Chondrocyte (in vitro differentiated cells): Measurements from ENCODE around the gene PACSIN1. TPM values are rescaled to one million over a fixed set of nuclear protein-coding genes. Genes with fewer than 3 reads are reported as not detected.
A peak's percentile ranks its signal among the peaks of the same experiment; 100 is the strongest.
"Not testable (repeated sequence)": the region's sequence is repeated elsewhere in the genome, so short reads cannot be mapped to it uniquely, and the experiment has no call there.

Experiments used
- DNase-seq: peaks from one replicate; pipeline ENCODE4 v3.0.0; 2021; ENCODE audit warnings: mixed read lengths, low spot score
- H3K27ac Mint-ChIP-seq: one replicate; pipeline ENCODE4 v1.8.0; 2021; ENCODE audit warnings: mild to moderate bottlenecking, moderate library complexity, mixed read lengths; ENCODE audit not compliant: unreplicated experiment
- H3K27me3 Mint-ChIP-seq: 2 replicates; pipeline ENCODE4 v1.8.0; 2021; ENCODE audit warnings: low read depth, mixed read lengths
- H3K36me3 Mint-ChIP-seq: 2 replicates; pipeline ENCODE4 v1.8.0; 2021; ENCODE audit warnings: low read depth, mixed read lengths
- H3K4me1 Mint-ChIP-seq: 2 replicates; pipeline ENCODE4 v1.8.0; 2021; ENCODE audit warnings: low read depth, mild to moderate bottlenecking, mixed read lengths
- H3K4me3 Mint-ChIP-seq: one replicate; pipeline ENCODE4 v1.8.0; 2021; ENCODE audit warnings: mild to moderate bottlenecking, moderate library complexity, mixed read lengths; ENCODE audit not compliant: unreplicated experiment
- H3K9me3 Mint-ChIP-seq: 2 replicates; pipeline ENCODE4 v1.8.0; 2021; ENCODE audit warnings: low read depth, mixed read lengths
- CTCF ChIP-seq: fragments of 200-600 bp; sonication (generic); IDR thresholded peaks from 2 replicates; pipeline ENCODE4 v1.5.0; 2021; ENCODE audit warnings: antibody characterized with exemption, mild to moderate bottlenecking, moderate library complexity
- total RNA-seq: library from RNA; stranded (reverse); gene quantifications from 3 replicates; pipeline ENCODE4 v1.2.1, GENCODE V29; 2021

Gene PACSIN1
- total RNA-seq, 1 donor from 2014 or later = 0.15 TPM

- Mint-ChIP-seq H3K27me3 (peaks cover 3% of the 10 kb centered on the region), H3K36me3 (no peaks in the 10 kb centered on the region), H3K4me1 (peaks cover 4% of the 10 kb centered on the region), H3K4me3 (no peak overlapping the region), H3K27ac (no peak overlapping the region), H3K9me3 (no peaks in the 10 kb centered on the region)
- DNase-seq = peak; percentile 40
- no peak for TF ChIP-seq CTCF
Measured at GRCh38 chr6:34486106-34486740, 20.3 kb downstream of the PACSIN1 start.

GRCh38 chr6:34486886-34487285 is 21.0 kb downstream of the PACSIN1 start:
- H3K36me3 Mint-ChIP-seq, H3K27ac Mint-ChIP-seq, H3K4me3 Mint-ChIP-seq, H3K9me3 Mint-ChIP-seq, H3K27me3 Mint-ChIP-seq, H3K4me1 Mint-ChIP-seq: not testable (repeated sequence)
- DNase-seq = peak; percentile 18

- H3K4me3 Mint-ChIP-seq = no peak overlapping the region
- no peaks in the 10 kb centered on the region for H3K27me3 Mint-ChIP-seq
- no peak overlapping the region for H3K27ac Mint-ChIP-seq
- no peaks in the 10 kb centered on the region for H3K9me3 Mint-ChIP-seq
- TF ChIP-seq CTCF = no peak
- DNase-seq = peak; percentile 63
- H3K36me3 Mint-ChIP-seq = no peaks in the 10 kb centered on the region
- peaks cover 5% of the 10 kb centered on the region for H3K4me1 Mint-ChIP-seq
Measured at GRCh38 chr6:34487536-34487935, 21.7 kb downstream of the PACSIN1 start.

GRCh38 chr6:34489207-34489805 is 23.4 kb downstream of the PACSIN1 start:
- Mint-ChIP-seq H3K36me3 (no peaks in the 10 kb centered on the region), H3K4me1 (peaks cover 5% of the 10 kb centered on the region), H3K27me3 (no peaks in the 10 kb centered on the region), H3K9me3 (no peaks in the 10 kb centered on the region), H3K27ac (no peak overlapping the region), H3K4me3 (no peak overlapping the region)
- peak; percentile 35 for DNase-seq
- no peak for TF ChIP-seq CTCF

GRCh38 chr6:34490390-34491090 is 24.7 kb downstream of the PACSIN1 start:
- no peaks in the 10 kb centered on the region for H3K36me3 Mint-ChIP-seq
- DNase-seq = peak; percentile 54
- no peak for TF ChIP-seq CTCF
- no peaks in the 10 kb centered on the region for H3K9me3 Mint-ChIP-seq
- no peak overlapping the region for H3K27ac Mint-ChIP-seq
- peaks cover 5% of the 10 kb centered on the region for H3K4me1 Mint-ChIP-seq
- H3K27me3 Mint-ChIP-seq = no peaks in the 10 kb centered on the region
- no peak overlapping the region for H3K4me3 Mint-ChIP-seq
